HG03432 (cell line): ENCODE results near the gene ITGAL.
"Not testable (repeated sequence)": the region's sequence is repeated elsewhere in the genome, so short reads cannot be mapped to it uniquely, and the experiment has no call there.

Source experiments
- ATAC-seq: cut with Tn5 transposase; IDR thresholded peaks from one replicate; pipeline ENCODE4 v1.9.1; 2021; ENCODE audit warnings: mild to moderate bottlenecking, moderate library complexity; ENCODE audit not compliant: unreplicated experiment

Gene ITGAL

GRCh38 chr16:30457256-30457655, 15.3 kb upstream of the ITGAL start:
- ATAC-seq: no peak

GRCh38 chr16:30457743-30458560, 14.6 kb upstream of the ITGAL start:
- no peak for ATAC-seq

DNA sequence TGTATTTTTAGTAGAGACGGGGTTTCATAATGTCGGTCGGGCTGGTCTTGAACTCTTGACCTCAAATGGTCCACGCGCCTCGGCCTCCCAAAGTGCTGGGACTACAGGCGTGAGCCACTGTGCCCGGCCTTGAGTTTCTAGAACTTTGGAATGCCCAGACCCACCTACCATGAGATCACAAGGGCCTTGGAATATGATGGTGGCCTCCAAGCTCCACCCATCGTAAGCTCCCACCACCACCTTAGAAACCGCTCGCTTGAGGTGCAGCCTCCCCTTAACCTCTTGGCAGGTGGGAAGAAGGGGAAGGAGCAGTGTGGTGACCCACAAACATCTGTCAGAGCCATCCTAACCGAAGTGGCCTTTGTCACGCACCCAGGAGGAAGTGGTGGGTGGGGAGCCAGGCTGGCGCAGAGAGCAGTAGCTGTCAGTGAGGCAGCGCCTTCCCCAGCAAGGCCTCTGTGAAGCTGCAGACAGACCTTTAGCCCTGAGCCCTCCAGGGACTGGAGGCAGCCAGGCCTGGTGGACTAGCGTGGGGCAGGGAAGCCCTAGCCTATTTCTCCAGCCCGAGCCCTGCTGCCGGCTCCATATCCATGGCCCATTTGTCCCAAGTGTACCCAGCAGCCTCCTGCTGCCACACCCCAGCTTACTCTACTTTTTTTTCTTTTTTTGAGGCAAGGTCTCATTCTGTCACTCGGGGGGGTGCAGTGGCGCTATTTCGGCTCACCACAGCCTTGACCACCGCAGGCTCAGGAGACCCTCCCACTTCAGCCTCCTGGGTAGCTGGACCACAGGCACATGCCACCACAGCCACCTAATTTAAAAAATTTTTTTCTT, 13.8 kb upstream of the ITGAL start:
- ATAC-seq: peak; percentile 85

GRCh38 chr16:30459456-30459855, 13.1 kb upstream of the ITGAL start:
- no peak for ATAC-seq

DNA sequence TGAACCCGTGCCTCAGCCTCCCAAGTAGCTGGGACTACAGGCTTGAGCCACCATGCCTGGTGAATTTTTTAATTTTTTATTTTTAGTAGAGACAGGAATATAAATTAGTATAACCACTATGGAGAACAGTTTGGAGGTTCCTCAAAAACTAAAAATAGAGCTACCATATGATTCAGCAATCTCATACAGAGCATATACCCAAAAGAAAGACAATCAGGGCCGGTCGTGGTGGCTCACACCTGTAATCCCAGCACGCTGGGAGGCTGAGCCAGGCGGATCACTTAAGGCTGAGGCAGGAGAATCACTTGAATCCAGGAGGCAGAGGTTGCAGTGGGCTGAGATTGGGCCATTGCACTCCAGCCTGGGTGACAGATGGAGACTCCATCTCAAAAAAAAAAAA, 11.1 kb upstream of the ITGAL start:
- not testable (repeated sequence) for ATAC-seq

DNA sequence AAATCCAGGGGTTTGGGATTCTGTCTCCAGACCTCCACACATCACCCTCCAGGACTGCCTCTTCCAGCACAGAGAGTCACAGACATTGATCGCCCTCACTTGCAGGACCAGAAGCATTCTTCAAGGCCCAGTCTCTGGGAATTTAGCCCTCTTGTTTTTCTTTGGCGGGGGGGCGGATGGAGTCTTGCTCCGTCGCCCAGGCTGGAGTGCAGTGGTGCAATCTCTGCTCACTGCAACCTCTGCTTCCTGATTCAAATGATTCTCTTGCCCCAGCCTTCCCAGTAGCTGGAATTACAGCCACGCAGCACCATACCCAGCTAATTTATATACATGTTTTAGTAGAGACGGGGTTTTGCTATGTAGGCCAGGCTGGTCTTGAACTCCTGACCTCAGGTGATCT, 8.5 kb upstream of the ITGAL start:
- ATAC-seq: no peak

DNA sequence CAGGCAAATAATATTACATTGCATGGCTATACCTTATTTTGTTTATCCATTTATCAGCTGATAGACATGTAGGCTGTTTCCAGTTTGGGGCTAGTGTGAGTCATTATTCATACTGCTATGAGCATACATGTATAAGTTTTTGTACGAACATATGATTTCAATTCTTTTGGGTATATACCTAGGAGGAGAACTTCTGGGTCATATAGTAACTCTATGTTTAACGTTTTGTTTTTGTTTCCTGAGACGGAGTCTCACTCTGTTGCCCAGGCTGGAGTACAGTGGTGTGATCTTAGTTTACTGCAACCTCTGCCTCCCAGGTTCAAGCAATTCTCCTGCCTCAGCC, 2.4 kb upstream of the ITGAL start:
- ATAC-seq: no peak

DNA sequence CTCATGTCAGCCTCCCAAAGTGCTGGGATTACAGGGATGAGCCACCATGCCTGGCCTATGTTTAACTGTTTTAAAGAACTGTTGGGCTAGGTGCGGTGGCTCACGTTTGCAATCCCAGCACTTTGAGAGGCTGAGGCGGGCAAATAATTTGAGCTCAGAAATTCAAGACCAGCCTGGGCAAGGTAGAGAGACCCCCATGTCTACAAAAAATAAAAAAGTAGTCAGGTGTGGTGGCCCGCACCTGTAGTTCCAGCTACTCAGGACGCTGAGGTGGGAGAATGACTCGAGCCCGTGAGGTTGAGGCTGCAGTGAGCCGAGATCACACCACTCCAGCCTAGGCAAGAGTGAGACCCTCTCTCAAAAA, 1.9 kb upstream of the ITGAL start:
- ATAC-seq: no peak

- peak; percentile 35 for ATAC-seq
Measured at GRCh38 chr16:30473231-30474073, 910 bp downstream of the ITGAL start.

GRCh38 chr16:30474074-30474452, 1.5 kb downstream of the ITGAL start:
- ATAC-seq: no peak

- no peak for ATAC-seq
Measured at GRCh38 chr16:30474684-30475083, 2.1 kb downstream of the ITGAL start.

DNA sequence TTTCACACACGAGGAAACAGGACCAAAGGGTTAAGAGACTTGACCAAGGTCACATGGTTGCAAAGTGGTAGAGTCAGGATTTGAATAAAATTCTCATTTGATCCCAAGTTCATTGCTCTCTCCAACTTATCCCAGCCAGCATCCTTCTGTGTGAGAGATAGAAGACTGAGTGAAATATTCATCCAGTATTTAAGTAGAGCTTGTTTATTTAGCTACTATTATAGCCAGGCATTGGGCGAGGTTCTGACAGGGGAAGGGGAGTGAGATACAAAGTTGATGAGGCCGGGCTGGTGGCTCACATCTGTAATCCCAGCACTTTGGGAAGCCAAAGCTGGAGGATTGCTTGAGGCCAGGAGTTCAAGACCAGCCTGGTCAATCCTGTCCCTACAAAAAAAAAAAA, 4.4 kb downstream of the ITGAL start:
- ATAC-seq: no peak

DNA sequence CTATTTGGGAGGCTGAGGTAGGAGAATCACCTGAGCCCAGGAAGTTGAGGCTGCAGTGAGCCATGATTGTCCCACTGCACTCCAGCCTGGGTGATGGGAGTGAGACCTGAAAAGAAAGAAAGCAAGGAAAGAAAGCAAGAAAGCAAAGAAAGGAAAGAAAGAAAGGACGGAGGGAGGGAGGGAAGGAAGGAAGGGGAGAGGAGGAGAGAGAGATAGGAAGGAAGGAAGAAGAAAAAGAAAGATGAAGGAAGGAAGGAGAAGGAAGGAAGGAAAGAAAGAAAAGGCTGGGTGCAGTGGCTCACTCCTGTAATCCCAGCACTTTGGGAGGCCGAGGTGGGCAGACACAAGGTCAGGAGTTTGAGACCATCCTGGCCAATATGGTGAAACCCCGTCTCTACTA, 5.2 kb downstream of the ITGAL start:
- ATAC-seq: not testable (repeated sequence)

DNA sequence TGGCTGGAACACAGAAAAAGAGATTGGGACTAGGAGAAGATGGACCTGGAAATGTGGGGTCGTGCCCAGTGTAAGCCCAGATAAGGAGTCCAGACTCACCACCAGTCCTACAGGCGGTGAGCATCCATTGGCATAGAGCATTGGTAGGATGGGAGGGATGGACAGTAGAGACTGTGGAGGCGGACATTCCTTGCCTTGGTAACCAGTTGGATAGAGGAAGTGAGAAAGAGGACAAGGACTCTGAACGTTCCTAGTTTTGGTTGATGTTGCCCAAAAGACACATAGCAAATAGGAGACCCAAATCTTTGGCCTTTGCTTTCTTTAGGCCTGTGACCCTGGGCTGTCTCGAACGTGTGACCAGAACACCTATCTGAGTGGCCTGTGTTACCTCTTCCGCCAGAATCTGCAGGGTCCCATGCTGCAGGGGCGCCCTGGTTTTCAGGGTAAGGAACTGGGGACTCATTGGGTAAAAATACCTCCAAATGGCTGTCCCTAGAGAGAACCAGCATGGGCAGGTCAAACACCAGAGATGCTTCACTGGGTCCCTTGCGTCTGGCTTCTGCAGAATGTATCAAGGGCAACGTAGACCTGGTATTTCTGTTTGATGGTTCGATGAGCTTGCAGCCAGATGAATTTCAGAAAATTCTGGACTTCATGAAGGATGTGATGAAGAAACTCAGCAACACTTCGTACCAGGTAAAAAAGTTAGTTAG, 6.4 kb downstream of the ITGAL start:
- no peak for ATAC-seq

GRCh38 chr16:30481381-30481780, 8.8 kb downstream of the ITGAL start:
- ATAC-seq: no peak

DNA sequence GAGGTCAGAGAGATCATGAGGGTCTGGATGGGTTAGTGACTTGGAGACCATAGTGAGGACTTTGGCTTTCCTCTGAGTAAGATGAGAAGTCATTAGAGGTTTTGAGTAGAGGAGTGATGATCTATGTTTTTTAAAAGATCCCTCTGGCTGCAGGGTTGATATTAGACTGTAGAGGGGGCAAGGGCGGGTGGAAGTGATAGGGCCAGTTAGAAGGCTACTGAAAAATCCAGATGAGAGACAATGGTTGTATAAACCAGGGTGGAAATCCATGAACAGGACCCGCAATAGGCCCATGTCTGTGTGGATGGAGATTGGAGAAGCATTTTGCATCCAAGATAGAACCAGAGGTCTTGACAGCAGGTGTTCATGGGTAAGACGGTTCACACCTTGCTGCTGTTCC, 9.8 kb downstream of the ITGAL start:
- ATAC-seq: no peak

- ATAC-seq: no peak
Measured at GRCh38 chr16:30484887-30485286, 12.3 kb downstream of the ITGAL start.

- no peak for ATAC-seq
Measured at GRCh38 chr16:30485818-30486436, 13.4 kb downstream of the ITGAL start.

DNA sequence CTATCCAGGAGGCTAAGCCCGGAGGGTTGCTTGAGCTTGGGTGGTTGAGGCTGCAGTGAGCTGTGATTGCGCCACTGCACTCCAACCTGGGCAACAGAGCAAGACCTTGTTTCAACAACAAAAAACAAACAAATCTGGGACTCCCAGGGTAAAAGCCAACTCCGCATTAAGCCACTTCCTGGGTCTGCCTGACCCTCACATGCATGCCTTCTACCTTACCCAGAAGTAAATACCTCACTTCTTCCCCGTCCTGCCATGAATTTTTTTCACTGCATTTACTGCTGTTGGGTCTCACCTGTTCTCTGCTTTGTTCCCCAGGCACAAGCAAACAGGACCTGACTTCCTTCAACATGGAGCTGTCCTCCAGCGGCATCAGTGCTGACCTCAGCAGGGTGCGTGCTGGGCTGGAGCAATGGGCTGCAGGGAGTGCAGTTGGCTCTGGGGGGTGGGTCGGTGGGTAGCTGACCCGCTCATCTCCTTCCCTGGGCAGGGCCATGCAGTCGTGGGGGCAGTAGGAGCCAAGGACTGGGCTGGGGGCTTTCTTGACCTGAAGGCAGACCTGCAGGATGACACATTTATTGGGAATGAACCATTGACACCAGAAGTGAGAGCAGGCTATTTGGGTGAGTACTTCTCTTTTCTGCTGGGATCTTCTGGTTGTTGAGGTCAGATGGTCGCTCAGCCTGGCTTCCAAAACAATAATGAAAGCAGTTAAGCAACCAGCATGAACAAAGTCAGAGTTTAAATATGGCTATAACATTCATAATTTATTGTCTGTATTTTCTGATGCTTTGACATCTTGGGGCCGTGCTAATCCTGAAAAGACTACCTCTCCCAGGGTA, 16.4 kb downstream of the ITGAL start:
- ATAC-seq: no peak

DNA sequence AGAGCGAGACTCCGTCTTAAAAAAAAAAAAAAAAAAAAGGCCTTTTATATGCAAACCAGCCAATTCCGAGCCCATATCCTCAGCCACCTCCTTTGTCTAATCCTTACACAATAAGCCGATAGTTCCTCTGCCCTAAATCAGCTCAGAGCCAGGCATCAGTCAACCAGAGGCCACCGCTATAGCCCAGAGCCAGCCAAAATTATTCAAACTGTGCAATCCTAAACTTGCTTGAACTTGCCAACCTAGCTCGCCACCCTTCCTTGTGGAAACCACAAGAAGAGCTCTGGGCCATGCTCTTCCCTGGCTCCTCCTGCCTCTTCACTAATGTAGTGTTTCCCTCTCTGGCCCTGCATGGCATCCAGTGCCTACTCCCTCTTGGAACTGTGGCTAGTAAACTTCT, 17.7 kb downstream of the ITGAL start:
- no peak for ATAC-seq
